Stimulated activated CD8-positive, alpha-beta memory T cell treated with anti-CD3 and anti-CD28 coated beads, Interleukin-15, amount 100 ng/mL, for 24 hours (primary cell): ENCODE data around the gene ZBTB38.

Experiments used
- DNase-seq: peaks from one replicate; pipeline ENCODE4 v3.0.0-alpha.2; 2020; ENCODE audit warnings: low read depth

The ZBTB38 gene

GRCh38 chr3:141341536-141341935 lies 26.8 kb upstream of the ZBTB38 start:
- no peak for DNase-seq

GRCh38 chr3:141342386-141342785 lies 25.9 kb upstream of the ZBTB38 start:
- no peak for DNase-seq

DNA sequence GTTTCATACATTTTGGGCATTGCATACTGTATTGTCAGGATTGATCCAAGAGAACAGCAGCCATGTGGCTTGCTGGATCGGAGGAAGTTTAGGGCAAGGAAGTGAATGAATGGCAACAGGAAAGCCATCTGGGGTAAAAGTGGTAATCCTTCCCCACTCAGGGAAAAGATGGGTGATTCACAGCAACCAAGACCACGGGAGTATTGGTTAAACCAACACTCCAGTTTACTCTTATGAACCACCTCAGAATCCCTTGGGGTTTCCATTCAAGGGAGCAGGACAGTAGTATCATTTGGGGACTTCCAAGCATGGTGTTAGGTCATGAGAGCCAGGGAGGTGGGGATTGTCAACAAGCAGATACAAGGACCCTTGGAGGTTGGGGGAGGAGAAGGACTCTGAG lies 25.2 kb upstream of the ZBTB38 start:
- DNase-seq = no peak

GRCh38 chr3:141343865-141344271 lies 24.4 kb upstream of the ZBTB38 start:
- no peak for DNase-seq

DNA sequence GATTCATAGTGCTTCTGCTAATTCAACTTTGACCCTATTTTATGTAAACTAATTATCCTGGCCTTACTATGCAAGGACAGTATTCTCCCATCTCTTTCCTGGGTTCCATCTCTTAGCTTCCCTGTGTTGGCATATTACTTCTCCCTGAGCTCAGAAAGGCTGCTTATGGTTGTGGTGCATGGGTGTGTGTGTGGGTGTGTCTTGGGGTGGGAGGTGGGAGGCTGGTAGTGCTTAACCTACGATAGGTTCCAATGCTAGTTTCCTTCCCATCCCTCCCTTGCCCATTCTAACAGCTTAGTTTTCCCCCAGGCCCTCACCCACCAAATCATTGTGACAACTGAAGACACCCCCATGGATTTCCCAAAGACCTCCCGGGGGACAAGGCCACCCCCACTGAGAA lies 22.8 kb upstream of the ZBTB38 start:
- no peak for DNase-seq

- no peak for DNase-seq
Measured at GRCh38 chr3:141346007-141346406, 22.3 kb upstream of the ZBTB38 start.

DNA sequence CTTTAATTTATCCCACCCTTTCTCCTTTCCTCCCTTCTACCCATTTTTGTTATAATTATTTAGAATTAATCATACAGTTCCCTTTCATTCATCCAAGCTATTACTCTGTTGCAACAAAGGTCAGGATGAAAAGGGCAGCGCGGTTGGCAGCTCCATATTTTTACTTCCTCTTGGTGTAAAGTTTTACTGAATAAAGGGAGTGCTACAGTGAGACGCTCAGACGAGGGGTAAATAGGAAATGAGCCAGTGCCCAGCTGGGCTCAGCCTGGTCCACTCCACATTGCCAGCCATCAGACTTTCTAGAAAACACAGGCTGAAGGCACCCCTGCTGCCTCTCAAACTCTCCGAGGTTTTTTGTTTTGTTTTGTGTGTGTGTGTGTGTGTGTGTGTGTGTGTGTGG lies 21.9 kb upstream of the ZBTB38 start:
- no peak for DNase-seq

DNA sequence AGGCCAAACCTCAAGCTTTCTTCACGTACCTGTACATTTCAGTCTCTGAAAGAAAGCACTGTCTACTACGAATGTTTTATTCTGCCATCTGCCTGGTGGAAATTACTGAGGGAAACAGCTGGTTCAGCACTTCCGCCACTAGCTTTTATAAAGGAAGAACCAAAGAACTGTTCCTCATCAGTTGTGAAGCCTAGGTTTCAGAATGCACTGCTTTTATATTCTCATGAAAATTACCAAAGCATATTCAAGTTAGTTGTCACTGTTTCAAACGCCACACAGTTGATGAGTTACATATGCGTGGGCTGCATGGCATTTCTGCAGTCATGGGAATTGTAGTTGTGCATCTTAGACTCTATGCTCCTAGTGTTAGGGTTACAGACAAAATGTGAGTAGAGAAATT lies 21.5 kb upstream of the ZBTB38 start:
- no peak for DNase-seq

DNA sequence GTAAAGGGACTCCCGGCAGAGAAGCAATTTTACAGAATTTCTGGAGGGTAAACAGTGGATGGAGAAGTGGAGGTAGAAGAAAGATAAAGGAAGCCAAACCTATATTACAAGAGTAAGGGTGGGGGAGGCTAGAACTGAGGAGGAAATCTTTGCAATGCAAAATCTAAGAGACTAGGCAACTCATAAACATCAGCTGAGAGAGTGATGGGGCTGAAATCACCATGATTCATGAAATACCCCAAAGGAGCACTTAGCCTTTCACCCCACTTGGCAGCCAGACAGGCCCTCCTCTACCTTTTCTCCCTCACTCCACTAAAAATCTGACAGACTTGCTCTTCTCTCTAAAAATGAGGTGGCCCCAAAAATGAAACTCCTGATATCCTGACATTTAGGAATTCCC lies 19.5 kb upstream of the ZBTB38 start:
- DNase-seq = no peak

GRCh38 chr3:141349711-141350110 lies 18.6 kb upstream of the ZBTB38 start:
- no peak for DNase-seq

- no peak for DNase-seq
Measured at GRCh38 chr3:141350666-141351065, 17.6 kb upstream of the ZBTB38 start.

- DNase-seq = no peak
Measured at GRCh38 chr3:141352262-141352984, 15.9 kb upstream of the ZBTB38 start.

- DNase-seq = no peak
Measured at GRCh38 chr3:141353652-141354495, 14.4 kb upstream of the ZBTB38 start.

DNA sequence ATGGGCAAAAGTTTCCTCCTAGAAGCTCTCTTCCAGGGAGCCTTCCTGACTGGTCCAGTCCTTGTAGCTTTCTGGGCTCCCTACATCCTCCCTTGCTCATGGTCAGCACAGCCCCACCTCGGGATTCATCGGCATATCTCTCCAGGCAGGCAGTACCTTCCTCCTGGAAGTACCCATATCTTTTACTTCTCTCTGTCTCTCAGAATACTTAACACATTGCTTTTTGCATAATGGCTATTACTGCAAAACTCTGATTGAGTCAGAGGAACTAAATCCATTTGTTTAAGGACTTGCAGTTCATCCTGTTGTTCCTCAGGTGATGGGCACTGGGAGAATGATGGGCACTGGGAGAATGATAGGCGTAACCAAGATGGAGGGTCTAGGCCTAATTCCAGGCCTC lies 13.8 kb upstream of the ZBTB38 start:
- DNase-seq = no peak

DNA sequence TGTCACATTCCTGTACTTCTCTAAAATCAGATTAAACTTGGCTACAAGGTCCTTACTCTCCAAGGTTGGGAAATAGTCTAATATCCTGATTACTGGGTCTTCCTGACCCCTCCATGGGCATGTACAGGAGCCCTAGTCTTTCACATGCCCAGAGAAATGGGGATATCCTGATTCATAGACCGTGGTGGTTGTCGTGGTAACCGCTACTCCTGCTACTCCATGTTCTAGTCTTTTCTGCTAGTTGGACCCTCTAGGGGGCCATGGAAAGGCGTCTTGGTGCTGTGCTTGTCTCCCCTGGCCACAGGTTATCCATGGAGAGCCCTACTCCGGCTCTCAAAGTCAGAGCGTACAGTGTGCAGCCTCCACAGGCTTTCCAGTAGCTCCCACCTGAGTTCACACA lies 13.1 kb upstream of the ZBTB38 start:
- DNase-seq = no peak

GRCh38 chr3:141356046-141356445 lies 12.3 kb upstream of the ZBTB38 start:
- no peak for DNase-seq

DNA sequence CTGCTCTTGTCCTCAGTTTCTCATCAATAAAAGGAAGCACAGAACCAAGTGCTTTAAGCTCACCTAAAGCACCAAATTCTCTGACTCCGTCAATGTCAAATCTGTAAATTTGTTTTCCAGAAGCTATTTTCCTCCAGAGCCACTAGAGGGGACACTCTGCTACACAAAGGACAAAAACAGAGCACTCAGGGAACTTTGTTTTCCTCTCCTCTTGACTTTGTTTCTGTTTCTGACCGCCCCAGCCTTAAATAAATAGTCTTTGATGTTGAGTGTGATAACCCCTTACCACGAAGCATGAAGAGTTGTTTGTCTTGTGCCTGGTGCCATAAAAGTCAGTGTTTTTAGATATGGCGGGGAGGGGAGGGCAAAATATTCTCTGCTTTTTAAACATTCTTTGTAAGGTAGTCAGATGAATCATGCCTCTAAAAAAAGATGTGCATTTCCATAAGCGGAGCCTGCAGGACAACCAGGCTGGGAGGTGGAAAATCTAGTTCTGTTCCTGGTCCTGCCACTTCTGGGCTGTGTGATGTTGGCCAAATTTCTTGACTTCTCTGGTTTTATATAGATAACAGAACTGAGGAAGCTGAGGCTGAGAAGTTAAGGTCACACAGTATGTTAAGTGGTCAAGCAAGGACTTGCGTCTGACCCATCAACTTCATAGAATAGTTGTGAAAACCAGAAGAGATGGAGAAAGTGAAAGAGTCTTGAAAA lies 7.3 kb upstream of the ZBTB38 start:
- DNase-seq = no peak

GRCh38 chr3:141362736-141363135 lies 5.6 kb upstream of the ZBTB38 start:
- no peak for DNase-seq

DNA sequence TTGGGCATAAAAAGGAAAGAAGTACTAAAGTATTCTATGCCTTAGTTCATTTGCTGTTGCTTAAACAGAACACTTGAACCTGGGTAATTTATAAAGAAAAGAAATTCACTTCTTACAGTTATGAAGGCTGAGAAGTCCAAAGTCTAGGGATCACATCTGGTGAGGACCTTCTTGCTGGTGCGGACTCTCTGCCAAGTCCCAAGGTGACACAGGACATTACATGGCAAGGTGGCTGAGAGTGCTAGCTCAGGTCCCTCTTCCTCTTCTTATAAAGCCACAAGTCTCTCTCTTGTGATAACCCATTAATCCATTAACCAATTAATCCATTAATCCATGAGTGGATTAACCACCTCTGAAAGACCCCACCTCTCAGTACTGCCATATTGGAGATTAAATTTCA lies 3.1 kb upstream of the ZBTB38 start:
- no peak for DNase-seq

- DNase-seq = no peak
Measured at GRCh38 chr3:141366285-141367037, 1.8 kb upstream of the ZBTB38 start.

- DNase-seq = no peak
Measured at GRCh38 chr3:141367038-141367730, 1.1 kb upstream of the ZBTB38 start.
